CD14-positive monocyte (primary cell): ENCODE data around the gene FBXO46. TPM values are rescaled to one million over a fixed set of nuclear protein-coding genes. Genes with fewer than 3 reads are reported as not detected.

Experiments
- DNase-seq, 3 donors: peaks; one replicate each; pipeline ENCODE4 v3.0.0-alpha.2; 2011 to 2022
- H2AFZ ChIP-seq: 2 replicates; pipeline ENCODE4 v1.6.0; 2012; ENCODE audit warnings: mild to moderate bottlenecking, low read depth, low read length, inconsistent platforms; ENCODE audit not compliant: insufficient read depth, poor library complexity, severe bottlenecking
- H3K27ac ChIP-seq, 2 donors: 1 replicate in 1 of 2; 2 replicates in 1 of 2; pipeline ENCODE4 v1.5.1; 2012 to 2013; ENCODE audit warnings: low read length in 2 of 2, control low read depth in 1 of 2, inconsistent platforms in 1 of 2, low read depth in 1 of 2, mild to moderate bottlenecking in 1 of 2
- H3K27me3 ChIP-seq, 2 donors: one replicate each; pipeline versions ENCODE4 v1.6.0 to v1.6.1; 2011 to 2013; ENCODE audit warnings: low read length in 2 of 2; ENCODE audit not compliant: control insufficient read depth in 2 of 2, insufficient read depth in 2 of 2
- H3K36me3 ChIP-seq, 2 donors: replicated peaks in 1 of 2; 1 replicate in 1 of 2; 2 replicates in 1 of 2; pipeline versions ENCODE4 v1.5.1 to v1.6.1; 2012 to 2013; ENCODE audit warnings: low read length in 2 of 2, control low read depth in 1 of 2, inconsistent platforms in 1 of 2, mild to moderate bottlenecking in 1 of 2; ENCODE audit not compliant: insufficient read depth in 2 of 2, control insufficient read depth in 1 of 2
- H3K4me1 ChIP-seq, 2 donors: 1 replicate in 1 of 2; 2 replicates in 1 of 2; pipeline versions ENCODE4 v1.5.1 to v1.6.1; 2012 to 2013; ENCODE audit warnings: low read length in 2 of 2, control low read depth in 1 of 2, inconsistent platforms in 1 of 2, mild to moderate bottlenecking in 1 of 2, moderate library complexity in 1 of 2; ENCODE audit not compliant: insufficient read depth in 2 of 2, control insufficient read depth in 1 of 2
- H3K4me2 ChIP-seq: replicated peaks from 2 replicates; pipeline ENCODE3; 2012; ENCODE audit warnings: low read length, moderate library complexity, mild to moderate bottlenecking; ENCODE audit not compliant: poor library complexity, severe bottlenecking; ENCODE audit errors: extremely low read depth
- H3K4me3 ChIP-seq, 3 experiments: fragments of 200-600 bp in 1 of 3; sonication (generic) in 1 of 3; replicated peaks in 1 of 3; 1 replicate in 2 of 3; 2 replicates in 1 of 3; pipeline ENCODE4 v1.5.1; 2011 to 2013; ENCODE audit warnings: low read length in 3 of 3, mild to moderate bottlenecking in 3 of 3, control low read depth in 2 of 3, low read depth in 2 of 3, inconsistent platforms in 1 of 3, moderate library complexity in 1 of 3
- H3K79me2 ChIP-seq: 2 replicates; pipeline ENCODE4 v1.6.0; 2012; ENCODE audit warnings: mild to moderate bottlenecking, control low read depth, inconsistent platforms, low read length, moderate library complexity; ENCODE audit not compliant: insufficient read depth
- H3K9ac ChIP-seq: 2 replicates; pipeline ENCODE4 v1.6.0; 2017; ENCODE audit warnings: low read length, mild to moderate bottlenecking; ENCODE audit not compliant: insufficient read depth, poor library complexity, severe bottlenecking
- H3K9me3 ChIP-seq, 2 donors: replicated peaks in 1 of 2; 1 replicate in 1 of 2; 2 replicates in 1 of 2; pipeline versions ENCODE4 v1.5.1 to v1.6.1; 2012 to 2013; ENCODE audit warnings: low read length in 2 of 2, control low read depth in 1 of 2; ENCODE audit not compliant: control insufficient read depth in 1 of 2, insufficient read depth in 1 of 2
- H4K20me1 ChIP-seq: 2 replicates; pipeline ENCODE4 v1.6.0; 2012; ENCODE audit warnings: mild to moderate bottlenecking, low read length, control low read depth, moderate library complexity; ENCODE audit not compliant: insufficient read depth
- H3K27ac Mint-ChIP-seq, 7 donors: one replicate each; pipeline ENCODE4 v1.8.0; 2020; ENCODE audit warnings: mild to moderate bottlenecking in 7 of 7, mixed read lengths in 7 of 7, moderate library complexity in 6 of 7, inconsistent platforms in 2 of 7
- H3K27me3 Mint-ChIP-seq, 3 donors: one replicate each; pipeline ENCODE4 v1.8.0; 2021 to 2022; ENCODE audit warnings: low read depth in 3 of 3, mild to moderate bottlenecking in 3 of 3, mixed read lengths in 3 of 3, moderate library complexity in 3 of 3, inconsistent platforms in 1 of 3
- H3K36me3 Mint-ChIP-seq, 2 donors: one replicate each; pipeline ENCODE4 v1.8.0; 2020; ENCODE audit warnings: mixed read lengths in 2 of 2, inconsistent platforms in 1 of 2, mild to moderate bottlenecking in 1 of 2
- H3K4me1 Mint-ChIP-seq: one replicate; pipeline ENCODE4 v1.8.0; 2020; ENCODE audit warnings: mild to moderate bottlenecking, mixed read lengths
- H3K4me3 Mint-ChIP-seq, 2 donors: one replicate each; pipeline ENCODE4 v1.8.0; 2020; ENCODE audit warnings: mild to moderate bottlenecking in 2 of 2, mixed read lengths in 2 of 2, moderate library complexity in 1 of 2
- H3K9me3 Mint-ChIP-seq, 7 donors: one replicate each; pipeline ENCODE4 v1.8.0; 2020 to 2022; ENCODE audit warnings: mixed read lengths in 7 of 7, mild to moderate bottlenecking in 6 of 7, moderate library complexity in 6 of 7, inconsistent platforms in 2 of 7
- WGBS: methylation state at CpG from one replicate; pipeline ENCODE4 v1.1.5; 2013; ENCODE audit warnings: missing lambda C conversion rate; ENCODE audit not compliant: insufficient coverage; 5-methylcytosine and 5-hydroxymethylcytosine counted together
- intact Hi-C, 2 donors: fragments of 100-400 bp; cut with micrococcal nuclease; formaldehyde crosslinking; loops; one replicate each; pipeline versions ENCODE4 v1.15.0 to v1.15.1; 2023
- polyA plus RNA-seq, 3 donors: library from polyadenylated mRNA; depleted of rRNA in 1 of 3; unstranded in 2 of 3; stranded (reverse) in 1 of 3; fragments of 300-500 nt in 2 of 3; fragments of >200 nt in 1 of 3; fragmentation: Illumina TruSeq in 2 of 3; gene quantifications; 1 replicate in 2 of 3; 2 replicates in 1 of 3; pipeline ENCODE4 v1.2.3, GENCODE V29; 2012 to 2021
- TF ChIP-seq, protein P1 (sequence below): fragments of 200-600 bp; IDR thresholded peaks from one replicate; pipeline ENCODE4 v1.8.0; 2022; ENCODE audit warnings: antibody characterized with exemption, mild to moderate bottlenecking

FBXO46 gene
- polyA plus RNA-seq, 3 donors = 3.8 to 6.8 (median 5.5) TPM

DNA sequence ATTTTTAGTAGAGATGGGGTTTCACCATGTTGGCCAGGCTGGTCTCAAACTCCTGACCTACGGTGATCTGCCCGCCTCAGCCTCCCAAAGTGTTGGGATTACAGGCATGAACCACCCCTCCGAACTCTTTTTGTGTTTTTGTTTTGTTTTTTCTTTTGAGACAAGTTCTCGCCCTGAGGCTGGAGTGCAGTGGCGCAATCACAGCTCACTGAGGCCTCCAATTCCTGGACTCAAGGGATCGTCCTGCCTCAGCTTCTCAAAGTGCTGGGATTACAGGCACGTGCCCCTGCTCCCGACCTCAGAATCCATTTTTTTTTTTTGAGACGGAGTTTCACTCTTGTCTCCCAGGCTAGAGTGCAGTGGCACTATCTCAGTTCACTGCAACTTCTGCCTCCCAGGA lies 27.0 kb upstream of the FBXO46 start:
- H3K4me3 Mint-ChIP-seq = no peak overlapping the region
- no peaks in the 10 kb centered on the region for H3K36me3 ChIP-seq
- intact Hi-C loops = no loop called here
- no peak overlapping the region for H3K4me3 ChIP-seq
- H4K20me1 ChIP-seq = no peaks in the 10 kb centered on the region
- H3K9ac ChIP-seq = no peak overlapping the region
- TF ChIP-seq, protein P1, sequence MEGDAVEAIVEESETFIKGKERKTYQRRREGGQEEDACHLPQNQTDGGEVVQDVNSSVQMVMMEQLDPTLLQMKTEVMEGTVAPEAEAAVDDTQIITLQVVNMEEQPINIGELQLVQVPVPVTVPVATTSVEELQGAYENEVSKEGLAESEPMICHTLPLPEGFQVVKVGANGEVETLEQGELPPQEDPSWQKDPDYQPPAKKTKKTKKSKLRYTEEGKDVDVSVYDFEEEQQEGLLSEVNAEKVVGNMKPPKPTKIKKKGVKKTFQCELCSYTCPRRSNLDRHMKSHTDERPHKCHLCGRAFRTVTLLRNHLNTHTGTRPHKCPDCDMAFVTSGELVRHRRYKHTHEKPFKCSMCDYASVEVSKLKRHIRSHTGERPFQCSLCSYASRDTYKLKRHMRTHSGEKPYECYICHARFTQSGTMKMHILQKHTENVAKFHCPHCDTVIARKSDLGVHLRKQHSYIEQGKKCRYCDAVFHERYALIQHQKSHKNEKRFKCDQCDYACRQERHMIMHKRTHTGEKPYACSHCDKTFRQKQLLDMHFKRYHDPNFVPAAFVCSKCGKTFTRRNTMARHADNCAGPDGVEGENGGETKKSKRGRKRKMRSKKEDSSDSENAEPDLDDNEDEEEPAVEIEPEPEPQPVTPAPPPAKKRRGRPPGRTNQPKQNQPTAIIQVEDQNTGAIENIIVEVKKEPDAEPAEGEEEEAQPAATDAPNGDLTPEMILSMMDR = no peak
- no peaks in the 10 kb centered on the region for H3K36me3 Mint-ChIP-seq
- H3K27ac ChIP-seq = no peak overlapping the region
- no peak overlapping the region for H3K4me2 ChIP-seq
- H3K4me1 ChIP-seq = no peaks in the 10 kb centered on the region
- peaks cover 43 to 57% (median 44%) of the 10 kb centered on the region in 3 donors for H3K27me3 Mint-ChIP-seq
- H3K79me2 ChIP-seq = no peaks in the 10 kb centered on the region
- no peak for DNase-seq
- WGBS = 88% methylated on average over 7 of the region's 9 CpGs
- H3K4me1 Mint-ChIP-seq = no peaks in the 10 kb centered on the region
- H3K9me3 ChIP-seq = no peaks in the 10 kb centered on the region
- no peak overlapping the region for H3K27ac Mint-ChIP-seq
- H3K27me3 ChIP-seq = peaks cover 0 to 11% of the 10 kb centered on the region in 2 donors
- H2AFZ ChIP-seq = no peak overlapping the region
- peaks cover 0 to 6% (median 0%) of the 10 kb centered on the region in 7 donors for H3K9me3 Mint-ChIP-seq

DNA sequence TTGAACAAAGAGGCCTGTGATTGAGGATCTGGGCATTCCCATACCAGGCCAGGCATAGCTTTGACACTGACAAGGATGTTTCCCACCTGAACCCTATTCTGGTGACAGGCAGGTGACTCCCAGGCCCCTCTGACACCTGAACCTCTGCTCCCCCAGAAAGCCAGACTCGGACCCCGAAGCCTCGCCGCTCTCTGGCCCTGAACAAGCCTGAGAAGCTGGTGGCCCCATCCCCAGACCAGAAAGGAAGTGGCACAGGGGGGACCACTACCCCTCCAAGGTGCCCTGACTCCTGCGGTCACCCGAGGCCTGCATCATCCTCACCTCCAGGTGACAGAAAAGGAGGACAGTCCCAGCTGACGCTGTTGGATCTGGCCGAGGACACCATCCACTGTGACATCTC lies 23.6 kb upstream of the FBXO46 start:
- Histone ChIP-seq H3K27me3 (peaks cover 0 to 7% of the 10 kb centered on the region in 2 donors), H3K9ac (no peak overlapping the region), H3K27ac (no peak overlapping the region), H3K79me2 (no peaks in the 10 kb centered on the region), H4K20me1 (no peaks in the 10 kb centered on the region), H3K4me1 (no peaks in the 10 kb centered on the region), H2AFZ (no peak overlapping the region), H3K4me2 (no peak overlapping the region), H3K4me3 (no peak overlapping the region), H3K9me3 (no peaks in the 10 kb centered on the region), H3K36me3 (no peaks in the 10 kb centered on the region)
- intact Hi-C loops = no loop called here
- H3K9me3 Mint-ChIP-seq = peaks cover 0 to 8% (median 0%) of the 10 kb centered on the region in 7 donors
- TF ChIP-seq, protein P1 = no peak
- no peaks in the 10 kb centered on the region for H3K36me3 Mint-ChIP-seq
- peaks cover 31 to 47% (median 37%) of the 10 kb centered on the region in 3 donors for H3K27me3 Mint-ChIP-seq
- no peak overlapping the region for H3K27ac Mint-ChIP-seq
- no peak overlapping the region for H3K4me3 Mint-ChIP-seq
- no peaks in the 10 kb centered on the region for H3K4me1 Mint-ChIP-seq
- DNase-seq = no peak
- WGBS = 98% methylated on average over 8 of the region's 8 CpGs
